HG03196 (cell line): Measurements from ENCODE around the gene CSHL1.
"Not testable (repeated sequence)": the region's sequence is repeated elsewhere in the genome, so short reads cannot be mapped to it uniquely, and the experiment has no call there.

Experiments used
- ATAC-seq: cut with Tn5 transposase; IDR thresholded peaks from one replicate; pipeline ENCODE4 v1.9.1; 2021; ENCODE audit not compliant: unreplicated experiment

CSHL1 gene

DNA sequence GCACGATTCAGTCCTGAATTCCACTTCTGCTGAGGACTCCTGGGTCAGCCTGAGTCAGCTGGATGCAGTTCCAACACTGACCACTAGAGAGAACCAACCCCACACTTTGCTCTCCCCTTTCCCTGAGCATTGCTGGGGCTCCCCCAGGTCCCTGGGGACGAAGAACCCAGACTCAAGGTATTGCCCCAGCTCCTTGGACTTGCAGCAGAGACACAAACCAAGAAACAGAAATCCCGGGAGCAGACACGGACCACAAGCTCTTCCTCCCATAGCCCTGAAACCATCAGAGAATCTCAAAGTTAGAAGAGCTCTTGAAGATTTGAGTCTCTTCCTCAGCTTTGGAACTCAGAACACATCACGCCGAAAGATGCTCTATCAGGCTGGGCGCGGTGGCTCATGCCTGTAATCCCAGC lies 8.3 kb upstream of the CSHL1 start:
- peak; percentile 56 for ATAC-seq

DNA sequence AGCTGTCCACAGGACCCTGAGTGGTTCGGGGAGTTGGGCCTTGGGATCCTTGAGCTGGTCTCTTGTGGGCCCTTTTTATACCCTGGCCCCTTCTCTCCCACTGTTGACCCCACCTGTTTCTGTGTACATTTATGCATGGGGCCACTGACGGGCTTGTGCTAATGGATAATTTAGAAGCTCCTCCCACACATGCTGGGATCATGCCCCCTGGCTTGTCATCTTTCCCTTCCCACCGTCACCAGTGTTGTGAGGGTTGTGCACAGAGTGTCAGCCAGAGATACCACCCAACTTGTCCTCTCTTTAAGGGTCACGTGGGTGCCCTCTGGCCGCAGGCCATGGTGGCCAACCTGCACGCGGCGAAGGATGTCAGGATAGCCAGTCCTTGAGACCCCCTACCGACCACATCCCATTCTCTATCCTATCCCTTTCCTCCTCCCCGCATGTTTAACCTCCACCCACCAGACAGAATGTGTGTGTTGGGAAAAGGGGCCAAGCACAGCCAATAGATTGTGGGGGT lies 7.8 kb upstream of the CSHL1 start, which contains the start of gene GH1:
GH1 (minus strand) TSS at position 51 of the 517 bp plus-strand sequence. CDS start 63 bp downstream, outside the sequence.
- ATAC-seq: not testable (repeated sequence)

- ATAC-seq: no peak
These were observed 7.2 kb upstream of the CSHL1 start for GRCh38 chr17:63918305-63918704.

DNA sequence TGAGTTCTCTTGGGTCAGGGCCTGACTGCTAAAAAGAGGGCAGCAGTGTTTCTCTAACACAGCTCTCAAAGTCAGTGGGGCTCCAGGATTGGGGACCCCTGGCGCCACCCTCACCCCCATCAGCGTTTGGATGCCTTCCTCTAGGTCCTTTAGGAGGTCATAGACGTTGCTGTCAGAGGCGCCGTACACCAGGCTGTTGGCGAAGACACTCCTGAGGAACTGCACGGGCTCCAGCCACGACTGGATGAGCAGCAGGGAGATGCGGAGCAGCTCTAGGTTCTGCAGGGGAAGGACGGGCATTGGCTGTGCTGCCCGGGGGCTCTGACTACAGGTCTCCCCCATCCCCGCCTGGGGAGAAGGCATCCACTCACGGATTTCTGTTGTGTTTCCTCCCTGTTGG lies 6.6 kb upstream of the CSHL1 start:
- no peak for ATAC-seq

DNA sequence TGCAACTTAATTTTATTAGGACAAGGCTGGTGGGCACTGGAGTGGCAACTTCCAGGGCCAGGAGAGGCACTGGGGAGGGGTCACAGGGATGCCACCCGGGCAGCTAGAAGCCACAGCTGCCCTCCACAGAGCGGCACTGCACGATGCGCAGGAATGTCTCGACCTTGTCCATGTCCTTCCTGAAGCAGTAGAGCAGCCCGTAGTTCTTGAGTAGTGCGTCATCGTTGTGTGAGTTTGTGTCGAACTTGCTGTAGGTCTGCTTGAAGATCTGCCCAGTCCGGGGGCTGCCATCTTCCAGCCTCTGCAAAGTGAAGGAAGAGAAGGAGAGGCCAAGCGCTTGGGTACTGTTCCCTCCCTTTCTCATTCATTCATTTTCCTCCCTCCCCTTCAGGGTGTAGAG lies 6.1 kb upstream of the CSHL1 start:
- ATAC-seq: not testable (repeated sequence)

- no peak for ATAC-seq
These were observed 5.6 kb upstream of the CSHL1 start for GRCh38 chr17:63916566-63917185.

DNA sequence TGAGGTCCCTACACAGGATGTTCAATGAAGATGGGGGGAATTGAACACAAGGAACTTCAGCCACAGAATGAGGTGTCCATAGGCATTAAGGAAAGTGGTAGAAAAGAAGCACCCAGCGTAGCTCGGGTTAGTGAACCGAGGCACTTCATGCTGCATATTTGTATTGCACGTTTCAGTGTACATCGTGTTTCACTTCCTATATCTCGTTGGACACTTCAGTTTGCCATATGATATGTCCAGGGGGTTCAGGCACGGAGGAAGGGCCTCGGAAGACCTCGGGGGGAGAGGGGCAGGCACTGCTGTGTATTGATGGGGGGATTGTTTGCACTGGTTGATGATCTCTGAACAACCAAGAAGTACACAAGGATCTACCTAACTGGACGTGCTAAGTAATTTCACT lies 4.7 kb upstream of the CSHL1 start:
- not testable (repeated sequence) for ATAC-seq

- ATAC-seq: no peak
These were observed 3.4 kb upstream of the CSHL1 start for GRCh38 chr17:63914471-63914870.

DNA sequence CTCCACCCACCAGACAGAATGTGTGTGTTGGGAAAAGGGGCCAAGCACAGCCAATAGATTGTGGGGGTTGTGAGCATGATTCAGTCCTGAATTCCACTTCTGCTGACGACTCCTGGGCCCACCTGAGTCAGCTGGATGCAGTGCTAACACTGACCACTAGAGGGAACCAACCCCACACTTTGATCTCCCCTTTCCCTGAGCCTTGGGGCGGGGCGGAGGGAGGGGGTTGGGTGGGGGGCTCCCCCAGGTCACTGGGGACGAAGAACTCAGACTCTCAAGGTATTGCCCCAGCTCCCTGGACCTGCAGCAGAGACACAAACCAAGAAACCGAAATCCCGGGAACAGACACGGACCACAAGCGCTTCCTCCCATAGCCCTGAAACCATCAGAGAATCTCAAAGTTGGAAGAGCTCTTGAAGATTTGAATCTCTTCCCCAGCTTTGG lies 621 bp upstream of the CSHL1 start:
- ATAC-seq: no peak

GRCh38 chr17:63910096-63910495 lies 962 bp downstream of the CSHL1 start:
- no peak for ATAC-seq

- not testable (repeated sequence) for ATAC-seq
These were observed 1.5 kb downstream of the CSHL1 start for GRCh38 chr17:63909586-63909985.

GRCh38 chr17:63907161-63907778 lies 3.8 kb downstream of the CSHL1 start:
- ATAC-seq: not testable (repeated sequence)

DNA sequence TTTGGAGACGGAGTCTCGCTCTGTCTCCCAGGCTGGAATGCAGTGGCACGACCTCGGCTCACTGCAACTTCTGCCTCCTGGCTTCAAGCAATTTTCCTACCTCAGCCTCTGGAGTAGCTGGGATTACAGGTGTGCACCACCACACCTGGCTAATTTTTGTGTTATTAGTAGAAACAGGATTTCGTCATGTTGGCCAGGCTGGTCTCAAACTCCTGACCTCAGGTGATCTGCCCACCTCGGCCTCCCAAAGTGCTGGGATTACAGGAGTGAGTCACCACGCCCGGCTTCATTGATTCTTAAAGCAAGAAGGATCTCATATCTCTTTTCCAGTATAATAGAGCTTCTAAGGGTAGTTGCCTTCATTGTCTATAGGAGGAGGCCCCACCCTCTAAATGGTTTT lies 6.3 kb downstream of the CSHL1 start:
- not testable (repeated sequence) for ATAC-seq

GRCh38 chr17:63903787-63904201 lies 7.3 kb downstream of the CSHL1 start:
- not testable (repeated sequence) for ATAC-seq

- not testable (repeated sequence) for ATAC-seq
These were observed 9.1 kb downstream of the CSHL1 start for GRCh38 chr17:63901971-63902370.

GRCh38 chr17:63898899-63899798 lies 11.9 kb downstream of the CSHL1 start:
- not testable (repeated sequence) for ATAC-seq

DNA sequence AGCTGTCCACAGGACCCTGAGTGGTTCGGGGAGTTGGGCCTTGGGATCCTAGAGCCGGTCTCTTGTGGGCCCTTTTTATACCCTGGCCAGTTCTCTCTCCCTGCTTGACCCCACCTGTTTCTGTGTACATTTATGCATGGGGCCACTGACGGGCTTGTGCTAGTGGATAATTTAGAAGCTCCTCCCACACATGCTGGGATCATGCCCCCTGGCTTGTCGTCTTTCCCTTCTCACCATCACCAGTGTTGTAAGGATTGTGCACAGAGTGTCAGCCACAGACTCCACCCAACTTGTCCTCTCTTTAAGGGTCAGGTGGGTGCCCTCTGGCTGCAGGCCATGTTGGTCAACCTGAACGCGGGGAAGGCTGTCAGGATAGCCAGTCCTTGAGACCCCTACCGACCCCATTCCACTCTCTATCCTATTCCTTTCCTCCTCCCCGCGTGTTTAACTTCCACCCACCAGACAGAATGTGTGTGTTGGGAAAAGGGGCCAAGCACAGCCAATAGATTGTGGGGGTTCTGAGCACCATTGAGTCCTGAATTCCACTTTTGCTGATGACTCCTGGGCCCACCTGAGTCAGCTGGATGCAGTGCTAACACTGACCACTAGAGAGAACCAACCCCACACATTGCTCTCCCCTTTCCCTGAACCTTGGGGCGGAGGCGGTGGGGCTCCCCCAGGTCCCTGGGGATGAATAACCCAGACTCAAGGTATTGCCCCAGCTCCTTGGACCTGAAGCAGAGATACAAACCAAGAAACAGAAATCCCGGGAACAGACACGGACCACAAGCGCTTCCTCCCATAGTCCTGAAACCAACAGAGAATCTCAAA lies 14.3 kb downstream of the CSHL1 start, which contains the start of gene CSH1:
CSH1 (minus strand) TSS at position 51 of the 831 bp plus-strand sequence. CDS start 63 bp downstream, outside the sequence.
- ATAC-seq: not testable (repeated sequence)

DNA sequence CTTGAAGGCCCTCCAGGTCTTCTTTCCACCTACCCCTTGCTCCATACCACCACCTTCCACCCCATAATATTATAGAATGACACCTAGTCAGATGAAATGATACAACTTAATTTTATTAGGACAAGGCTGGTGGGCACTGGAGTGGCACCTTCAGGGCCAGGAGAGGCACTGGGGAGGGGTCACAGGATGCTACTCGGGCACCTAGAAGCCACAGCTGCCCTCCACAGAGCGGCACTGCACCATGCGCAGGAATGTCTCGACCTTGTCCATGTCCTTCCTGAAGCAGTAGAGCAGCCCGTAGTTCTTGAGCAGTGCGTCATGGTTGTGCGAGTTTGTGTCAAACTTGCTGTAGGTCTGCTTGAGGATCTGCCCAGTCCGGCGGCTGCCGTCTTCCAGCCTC lies 16.2 kb downstream of the CSHL1 start:
- not testable (repeated sequence) for ATAC-seq

DNA sequence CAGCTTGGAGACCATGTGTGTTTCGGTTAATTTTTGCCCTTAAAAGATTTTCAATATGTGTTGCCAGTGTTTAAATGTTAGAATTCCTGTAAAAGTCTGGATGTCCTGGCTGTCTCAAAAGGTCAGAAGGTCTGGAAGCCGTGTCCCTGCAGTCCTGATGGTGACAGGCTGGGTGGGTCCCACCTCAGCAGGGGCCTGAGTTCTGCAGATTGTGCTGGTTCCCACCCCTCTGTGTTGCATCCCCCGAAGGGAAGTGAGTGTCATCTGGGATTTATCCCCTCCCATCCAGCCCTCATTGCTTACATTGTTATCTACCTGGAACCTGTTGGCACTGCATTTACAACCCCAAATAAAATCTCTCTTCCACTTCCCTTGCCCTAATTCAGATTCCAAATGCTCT lies 17.0 kb downstream of the CSHL1 start:
- ATAC-seq: not testable (repeated sequence)
